ENCODE results near the gene KRTAP10-3. TPM values are rescaled to one million over a fixed set of nuclear protein-coding genes. Genes with fewer than 3 reads are reported as not detected.

KRTAP10-3 gene
- total RNA-seq, 2 experiments from 2014 or later = not detected

DNA sequence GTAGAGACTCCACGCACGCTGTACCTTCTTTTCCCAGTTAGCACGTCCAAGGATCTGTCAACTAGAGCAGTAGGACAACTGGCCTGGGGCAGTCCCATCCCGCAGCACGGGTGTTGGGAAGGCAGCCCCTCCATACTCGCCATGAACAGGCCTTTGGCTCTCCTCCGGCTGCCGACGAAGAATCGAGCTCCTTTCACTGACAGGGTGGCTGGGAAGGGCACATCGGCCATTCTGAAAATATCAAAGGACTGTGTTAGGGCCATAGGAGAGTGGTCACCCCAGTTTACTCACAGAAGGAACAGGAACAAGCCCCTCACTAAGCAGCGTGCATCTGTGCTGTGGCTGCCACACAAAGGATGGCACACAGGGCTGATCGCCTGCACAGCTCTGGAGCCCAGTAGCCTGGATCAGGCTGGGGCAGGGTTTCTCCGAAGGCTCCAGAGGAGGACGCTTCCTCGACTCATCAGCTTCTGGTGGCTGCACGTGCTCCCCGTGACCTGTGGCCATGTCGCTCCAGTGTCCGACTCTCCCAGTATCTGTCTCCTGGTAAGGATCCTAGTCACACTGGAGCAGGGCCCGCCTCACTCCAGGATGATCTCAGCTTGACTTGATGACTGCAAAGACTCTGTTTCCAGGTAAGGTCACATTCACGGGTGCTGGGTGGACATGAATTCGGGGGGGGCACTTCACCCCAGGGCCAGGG lies 27.5 kb downstream of the KRTAP10-3 start:
- no peaks in the 10 kb centered on the region for H3K4me1 Mint-ChIP-seq
- no peak for DNase-seq
- peaks cover 2% of the 10 kb centered on the region for H3K9me3 Mint-ChIP-seq
- no peaks in the 10 kb centered on the region for H3K27me3 Mint-ChIP-seq
- H3K36me3 Mint-ChIP-seq (ENCODE audit: low read depth) = no peaks in the 10 kb centered on the region
- POLR2A ChIA-PET = no interaction called here
- H3K4me3 Mint-ChIP-seq = no peak overlapping the region
- CTCF ChIA-PET = no interaction called here
- no peak overlapping the region for H3K27ac Mint-ChIP-seq

DNA sequence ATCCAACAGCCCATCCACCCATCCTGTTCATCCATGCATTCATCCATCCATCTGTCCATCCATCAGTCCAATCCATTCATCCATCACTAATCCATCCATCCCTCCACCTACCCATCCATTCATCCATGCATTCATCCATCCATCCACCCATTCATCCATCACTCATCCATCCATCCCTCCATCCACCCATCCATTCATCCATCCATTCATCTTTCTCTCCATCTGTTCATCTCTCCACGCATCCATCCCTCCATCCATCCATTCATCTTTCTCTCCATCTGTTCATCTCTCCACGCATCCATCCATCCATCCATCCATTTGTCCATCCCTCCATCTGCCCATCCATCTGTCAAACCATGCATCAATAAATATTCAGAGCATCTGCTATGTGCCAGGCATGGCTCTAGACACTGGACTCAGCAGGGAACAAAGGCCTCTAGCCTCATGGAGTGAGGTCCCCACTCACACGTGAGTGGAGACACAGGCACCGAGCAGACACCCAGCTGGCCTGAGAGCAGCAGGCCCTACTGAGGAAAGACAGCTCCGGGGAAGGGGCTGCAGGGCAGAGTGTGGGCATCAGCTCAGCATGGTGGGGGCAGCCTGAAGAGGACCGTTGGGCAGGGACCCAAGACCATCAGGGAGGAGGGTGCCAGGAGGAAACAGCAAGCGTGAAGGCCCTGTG lies 28.2 kb downstream of the KRTAP10-3 start:
- H3K27me3 Mint-ChIP-seq = no peaks in the 10 kb centered on the region
- CTCF ChIA-PET = no interaction called here
- H3K27ac Mint-ChIP-seq = no peak overlapping the region
- POLR2A ChIA-PET = no interaction called here
- H3K4me3 Mint-ChIP-seq = no peak overlapping the region
- no peaks in the 10 kb centered on the region for H3K36me3 Mint-ChIP-seq (ENCODE audit: low read depth)
- H3K4me1 Mint-ChIP-seq = no peaks in the 10 kb centered on the region
- peaks cover 2% of the 10 kb centered on the region for H3K9me3 Mint-ChIP-seq
- no peak for DNase-seq

DNA sequence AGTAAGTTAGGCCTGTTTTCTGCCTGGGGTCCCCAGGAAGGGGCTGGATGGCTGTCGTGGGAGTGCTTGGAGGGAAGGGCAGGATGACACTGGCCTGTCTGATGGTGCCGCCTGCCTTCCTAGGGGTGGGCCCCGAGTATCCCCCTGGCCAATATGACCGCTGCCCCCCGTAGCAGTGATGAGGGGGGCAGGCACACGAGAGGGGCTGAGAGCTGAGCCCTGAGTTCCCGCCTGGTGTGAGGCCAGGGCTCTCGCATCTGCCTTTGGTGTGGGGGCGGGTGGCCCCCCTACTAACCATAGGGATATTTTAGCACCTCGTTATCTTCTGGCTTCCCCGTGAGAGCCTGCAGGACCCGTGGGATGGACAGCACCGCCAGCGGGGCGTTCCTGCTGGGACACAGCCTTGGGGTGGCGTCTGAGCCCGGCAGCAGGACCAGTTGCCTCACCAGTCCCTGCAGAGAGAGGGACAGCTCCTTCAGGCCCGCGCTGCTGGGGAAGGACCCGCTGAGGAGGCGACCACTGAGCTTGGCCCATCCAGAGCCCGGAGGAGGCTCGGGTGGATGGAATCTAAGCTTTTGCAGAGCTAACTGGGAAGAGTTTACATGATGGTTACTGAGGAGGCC lies 29.0 kb downstream of the KRTAP10-3 start:
- H3K4me1 Mint-ChIP-seq = no peaks in the 10 kb centered on the region
- CTCF ChIA-PET = no interaction called here
- DNase-seq = no peak
- no peaks in the 10 kb centered on the region for H3K36me3 Mint-ChIP-seq (ENCODE audit: low read depth)
- no peaks in the 10 kb centered on the region for H3K27me3 Mint-ChIP-seq
- peaks cover under 1% of the 10 kb centered on the region for H3K9me3 Mint-ChIP-seq
- H3K4me3 Mint-ChIP-seq = no peak overlapping the region
- POLR2A ChIA-PET = no interaction called here
- no peak overlapping the region for H3K27ac Mint-ChIP-seq

DNA sequence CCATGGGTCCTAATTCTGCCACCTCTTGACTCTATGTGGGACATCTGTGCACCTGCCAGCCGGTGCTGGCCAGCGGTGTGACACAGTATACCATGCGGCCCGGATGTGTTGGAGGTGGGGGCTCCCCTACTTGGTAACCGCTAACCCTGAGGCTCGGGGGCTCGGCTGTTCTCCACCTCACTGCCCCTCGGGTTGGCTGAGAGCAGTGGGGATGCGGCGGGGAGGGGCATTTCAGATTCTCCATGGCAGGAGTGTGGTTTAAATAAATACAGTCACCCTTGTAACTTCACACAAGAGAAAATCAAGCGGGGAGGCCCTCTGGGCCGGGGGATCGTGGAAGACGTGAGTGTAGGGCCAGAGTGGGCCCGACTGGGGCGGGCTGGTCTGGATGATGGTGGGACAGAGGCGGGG lies 29.6 kb downstream of the KRTAP10-3 start:
- Mint-ChIP-seq H3K9me3 (no peaks in the 10 kb centered on the region), H3K27me3 (no peaks in the 10 kb centered on the region), H3K36me3 (ENCODE audit: low read depth) (no peaks in the 10 kb centered on the region), H3K4me3 (no peak overlapping the region), H3K27ac (no peak overlapping the region), H3K4me1 (no peaks in the 10 kb centered on the region)
- POLR2A ChIA-PET = no interaction called here
- CTCF ChIA-PET = no interaction called here
- no peak for DNase-seq

GRCh38 chr21:44528634-44528995 lies 30.0 kb downstream of the KRTAP10-3 start:
- Mint-ChIP-seq H3K9me3 (no peaks in the 10 kb centered on the region), H3K4me1 (no peaks in the 10 kb centered on the region), H3K27me3 (no peaks in the 10 kb centered on the region), H3K27ac (no peak overlapping the region), H3K4me3 (no peak overlapping the region), H3K36me3 (ENCODE audit: low read depth) (no peaks in the 10 kb centered on the region)
- DNase-seq = no peak
- POLR2A ChIA-PET = no interaction called here
- CTCF ChIA-PET = no interaction called here

DNA sequence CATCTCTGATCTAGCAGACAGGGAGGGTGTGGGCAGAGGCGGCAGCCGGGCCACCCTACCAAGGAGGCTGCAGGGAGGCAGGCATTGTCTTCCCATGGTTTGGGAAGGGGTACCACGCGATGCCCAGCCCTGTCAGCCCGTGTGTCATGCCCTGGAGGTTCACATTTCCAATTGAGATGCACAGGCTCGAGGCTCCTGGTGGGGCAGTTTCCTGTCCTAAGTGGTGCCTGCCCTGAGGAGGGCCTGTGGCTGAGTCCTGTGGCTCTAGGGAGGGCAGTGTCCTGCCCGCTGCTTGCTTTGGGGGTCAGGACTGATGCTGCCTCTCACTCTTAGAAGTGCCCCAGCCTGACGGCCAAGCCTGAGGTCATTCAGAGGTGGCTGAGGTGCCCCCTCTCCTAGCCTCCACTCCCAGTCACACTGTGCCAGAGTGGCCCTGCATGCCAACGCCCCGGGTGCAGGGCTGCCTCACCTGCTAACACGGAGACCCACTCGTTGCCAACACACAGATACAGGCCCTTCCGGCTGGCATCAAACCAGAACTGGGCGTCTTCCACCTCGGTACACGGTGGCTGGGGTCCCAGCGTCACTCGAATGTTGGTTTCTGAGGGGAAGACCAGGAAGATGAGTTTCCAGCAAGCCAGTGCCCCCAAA lies 30.5 kb downstream of the KRTAP10-3 start:
- Mint-ChIP-seq H3K27me3 (no peaks in the 10 kb centered on the region), H3K36me3 (ENCODE audit: low read depth) (no peaks in the 10 kb centered on the region), H3K9me3 (no peaks in the 10 kb centered on the region), H3K27ac (no peak overlapping the region), H3K4me1 (no peaks in the 10 kb centered on the region), H3K4me3 (no peak overlapping the region)
- ChIA-PET POLR2A (no interaction called here), CTCF (no interaction called here)
- no peak for DNase-seq

DNA sequence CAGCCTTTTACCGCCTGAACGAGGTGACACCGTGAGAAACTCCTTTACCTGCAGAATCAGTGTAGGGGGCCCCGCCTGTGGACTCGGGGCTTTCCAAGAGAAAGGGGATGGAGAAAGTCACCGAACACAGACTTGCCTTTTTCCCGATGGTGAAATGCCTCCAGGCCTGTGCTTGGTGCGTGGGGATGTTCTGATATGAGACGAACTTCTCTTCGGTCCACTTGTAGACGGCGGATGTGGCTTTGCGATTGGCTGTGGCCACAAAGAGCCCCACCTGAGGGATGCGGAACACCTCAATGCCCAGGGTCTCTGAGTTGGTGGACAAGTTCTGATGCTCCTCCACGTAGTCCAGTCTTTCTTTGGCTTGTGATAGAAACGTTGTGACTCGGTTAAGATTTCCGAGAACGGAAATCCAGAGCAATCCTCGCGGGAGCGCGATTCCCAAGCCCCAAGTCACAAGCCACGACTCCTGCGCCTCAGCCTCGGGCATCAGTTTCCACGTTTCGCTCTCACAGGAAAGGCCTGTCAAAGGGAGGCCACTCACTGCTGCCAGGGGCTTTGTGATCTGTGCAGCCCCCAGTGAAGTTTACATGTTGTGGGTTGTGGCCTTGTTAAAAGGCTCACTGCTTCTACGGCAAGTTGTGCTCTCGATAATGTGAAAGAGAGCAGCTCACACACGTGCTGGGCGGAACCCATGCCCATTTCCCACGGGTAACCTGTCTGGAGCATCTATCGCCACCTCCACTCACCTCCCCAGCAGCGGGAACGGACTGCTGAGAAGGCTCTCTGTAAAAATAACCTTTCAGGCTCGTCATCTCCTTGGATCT lies 31.2 kb downstream of the KRTAP10-3 start:
- no peak for DNase-seq
- H3K9me3 Mint-ChIP-seq = no peaks in the 10 kb centered on the region
- H3K27ac Mint-ChIP-seq = no peak overlapping the region
- no peak overlapping the region for H3K4me3 Mint-ChIP-seq
- ChIA-PET CTCF (no interaction called here), POLR2A (no interaction called here)
- H3K36me3 Mint-ChIP-seq (ENCODE audit: low read depth) = no peaks in the 10 kb centered on the region
- H3K4me1 Mint-ChIP-seq = no peaks in the 10 kb centered on the region
- no peaks in the 10 kb centered on the region for H3K27me3 Mint-ChIP-seq

GRCh38 chr21:44526096-44526997 lies 32.2 kb downstream of the KRTAP10-3 start:
- POLR2A ChIA-PET = no interaction called here
- Mint-ChIP-seq H3K27me3 (no peaks in the 10 kb centered on the region), H3K9me3 (no peaks in the 10 kb centered on the region), H3K4me3 (no peak overlapping the region), H3K4me1 (no peaks in the 10 kb centered on the region), H3K36me3 (ENCODE audit: low read depth) (no peaks in the 10 kb centered on the region), H3K27ac (no peak overlapping the region)
- DNase-seq = no peak
- CTCF ChIA-PET = no interaction called here

DNA sequence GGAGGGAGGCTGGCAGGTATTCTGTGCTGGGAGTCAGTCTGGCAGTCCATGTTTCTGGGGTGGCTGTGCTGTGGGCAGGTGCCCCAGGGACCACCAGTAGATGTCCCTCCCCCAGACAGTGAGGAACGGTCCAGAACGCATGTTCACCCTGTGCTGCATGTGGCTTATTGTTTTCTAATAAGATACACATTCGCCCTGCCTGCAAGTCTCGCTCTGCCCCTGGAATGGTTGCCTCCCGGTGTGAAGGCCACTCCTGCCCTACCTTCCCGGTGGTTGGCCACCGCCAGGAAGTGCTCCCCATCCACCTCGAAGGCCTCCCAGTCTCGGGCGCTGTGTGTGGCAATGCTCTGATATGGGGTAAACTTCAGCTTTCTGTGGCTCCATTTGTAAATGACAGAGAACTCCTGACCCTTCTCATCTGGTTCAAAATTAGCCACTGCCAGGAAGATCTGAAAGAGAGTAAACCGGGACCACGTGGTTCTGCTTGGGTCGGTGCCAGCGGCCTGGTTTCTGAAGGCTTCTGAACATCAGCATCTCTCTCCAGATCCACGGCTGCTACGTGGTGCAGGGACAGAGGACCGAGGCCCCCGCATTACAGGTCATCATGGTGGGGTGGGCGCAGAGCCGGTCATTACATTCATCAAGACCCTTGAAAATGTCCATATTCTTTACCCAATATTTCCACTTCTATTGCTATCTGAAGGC lies 33.1 kb downstream of the KRTAP10-3 start:
- Mint-ChIP-seq H3K27ac (no peak overlapping the region), H3K27me3 (no peaks in the 10 kb centered on the region), H3K36me3 (ENCODE audit: low read depth) (no peaks in the 10 kb centered on the region), H3K9me3 (no peaks in the 10 kb centered on the region), H3K4me3 (no peak overlapping the region), H3K4me1 (no peaks in the 10 kb centered on the region)
- CTCF ChIA-PET = no interaction called here
- no peak for DNase-seq
- POLR2A ChIA-PET = no interaction called here

- H3K36me3 Mint-ChIP-seq (ENCODE audit: low read depth) = no peaks in the 10 kb centered on the region
These were observed 33.9 kb downstream of the KRTAP10-3 start for GRCh38 chr21:44524414-44525371.

More at GRCh38 chr21:44524414-44525371, 33.9 kb downstream of the KRTAP10-3 start:
- Mint-ChIP-seq H3K4me3 (no peak overlapping the region), H3K4me1 (no peaks in the 10 kb centered on the region), H3K27me3 (no peaks in the 10 kb centered on the region), H3K9me3 (no peaks in the 10 kb centered on the region), H3K27ac (no peak overlapping the region)
- CTCF ChIA-PET = no interaction called here
- POLR2A ChIA-PET = no interaction called here
- DNase-seq = no peak
